GM12892 (cell line): ENCODE data around the gene SSTR1.

ENCODE experiments used
- POLR2A ChIP-seq: IDR thresholded peaks from 2 replicates; pipeline ENCODE4 v1.6.1; 2011; ENCODE audit warnings: low read depth, low read length, control low read depth
- POLR2AphosphoS5 ChIP-seq: IDR thresholded peaks from 2 replicates; pipeline ENCODE4 v1.6.1; 2011; ENCODE audit warnings: low read depth, low read length, control low read depth
- TAF1 ChIP-seq: IDR thresholded peaks from 2 replicates; pipeline ENCODE4 v1.6.1; 2011; ENCODE audit warnings: low read depth, mild to moderate bottlenecking, control low read depth, low read length, borderline replicate concordance

- TF ChIP-seq POLR2AphosphoS5 (no peak), POLR2A (no peak), TAF1 (no peak)
Observed at GRCh38 chr14:38255408-38255672, 47.6 kb downstream of the SSTR1 start.
